A673 (cell line): ENCODE data around the gene CEBPE. TPM values are rescaled to one million over a fixed set of nuclear protein-coding genes. Genes with fewer than 3 reads are reported as not detected.

Experiments used
- BruUV-seq: library from RNA; stranded (reverse); fragments of 400-500 nt; replicated peaks from 2 replicates; lab custom pipeline; 2021; lab: Mats Ljungman, UMichigan
- CTCF ChIA-PET: fragments of 300-600 bp; sonication (Branson Sonifier 250); formaldehyde crosslinking; loops from one replicate; lab custom pipeline; 2022; ENCODE audit warnings: antibody characterized with exemption; lab: Charles Lee
- POLR2A ChIA-PET: fragments of 300-600 bp; sonication (Branson Sonifier 250); formaldehyde crosslinking; loops from one replicate; lab custom pipeline; 2022; ENCODE audit warnings: antibody characterized with exemption; ENCODE audit not compliant: low non-redundant PET; lab: Charles Lee
- DNase-seq: peaks from one replicate; pipeline ENCODE4 v3.0.0-alpha.2; 2015; ENCODE audit warnings: low spot score
- H3K27ac ChIP-seq: fragments of 200-600 bp; sonication (generic); 2 replicates; pipeline ENCODE4 v1.5.1; 2016; ENCODE audit warnings: mixed run types, low read depth, mild to moderate bottlenecking, mixed read lengths, antibody characterized with exemption, low read length; ENCODE audit not compliant: poor library complexity, severe bottlenecking
- H3K27me3 ChIP-seq: fragments of 200-600 bp; sonication (generic); replicated peaks from 2 replicates; pipeline ENCODE4 v1.6.1; 2017; ENCODE audit warnings: mixed run types, low read depth, mild to moderate bottlenecking, mixed read lengths, antibody characterized with exemption, low read length; ENCODE audit not compliant: insufficient read depth, poor library complexity
- H3K36me3 ChIP-seq: fragments of 200-600 bp; sonication (generic); 2 replicates; pipeline ENCODE4 v1.6.1; 2016; ENCODE audit warnings: mixed run types, mild to moderate bottlenecking, mixed read lengths, antibody characterized with exemption, low read length; ENCODE audit not compliant: insufficient read depth, poor library complexity, severe bottlenecking
- H3K4me1 ChIP-seq: fragments of 200-600 bp; sonication (generic); 2 replicates; pipeline ENCODE4 v1.6.1; 2017; ENCODE audit warnings: mixed run types, mild to moderate bottlenecking, mixed read lengths, antibody characterized with exemption, low read length; ENCODE audit not compliant: insufficient read depth, poor library complexity, severe bottlenecking
- H3K4me3 ChIP-seq: fragments of 200-600 bp; sonication (generic); 2 replicates; pipeline ENCODE4 v1.5.1; 2016; ENCODE audit warnings: low read depth, mixed run types, mild to moderate bottlenecking, mixed read lengths, low read length; ENCODE audit not compliant: poor library complexity, severe bottlenecking
- H3K9me3 ChIP-seq: fragments of 200-600 bp; sonication (generic); 2 replicates; pipeline ENCODE4 v1.6.1; 2016; ENCODE audit warnings: mixed run types, low read depth, mild to moderate bottlenecking, mixed read lengths, antibody characterized with exemption, low read length; ENCODE audit not compliant: poor library complexity, severe bottlenecking
- CTCF ChIP-seq: fragments of 300-800, 200-600 bp; sonication (generic); conservative IDR thresholded peaks from 2 replicates; pipeline ENCODE4 v1.5.1; 2017; ENCODE audit warnings: low read depth, mild to moderate bottlenecking, antibody characterized with exemption, low read length, moderate library complexity, mixed read lengths
- EZH2 ChIP-seq: fragments of 200-600 bp; sonication (generic); IDR thresholded peaks from 2 replicates; pipeline ENCODE4 v1.6.1; 2017; ENCODE audit warnings: borderline replicate concordance, low read depth, mild to moderate bottlenecking, mixed read lengths, antibody characterized with exemption, low read length; ENCODE audit not compliant: poor library complexity, severe bottlenecking
- intact Hi-C: fragments of 100-400 bp; cut with micrococcal nuclease; formaldehyde crosslinking; loops from one replicate; pipeline ENCODE4 v1.10.0; 2022; ENCODE audit not compliant: unreplicated experiment
- total RNA-seq: library from RNA; stranded (reverse); gene quantifications from 2 replicates; pipeline ENCODE4 v1.2.3, GENCODE V29; 2021

CEBPE gene
- total RNA-seq, 1 experiment from 2014 or later = not detected

- H3K9me3 ChIP-seq = no peaks in the 10 kb centered on the region
- H3K27me3 ChIP-seq = peaks cover 13% of the 10 kb centered on the region
- no peak overlapping the region for H3K4me3 ChIP-seq
- no peak overlapping the region for H3K27ac ChIP-seq
- no peak for TF ChIP-seq CTCF
- TF ChIP-seq EZH2 = no peak
- POLR2A ChIA-PET = no interaction called here
- CTCF ChIA-PET = interaction anchor here (0.6 kb wide), 1 partner anchor 119 kb away, joined by 5 read pairs; no protein-coding TSS in a partner anchor
- no TSS peak for BruUV-seq
- no peaks in the 10 kb centered on the region for H3K36me3 ChIP-seq
- intact Hi-C loops = no loop called here
- DNase-seq = no peak
- no peaks in the 10 kb centered on the region for H3K4me1 ChIP-seq
Observed at GRCh38 chr14:23113431-23114119, 5.5 kb downstream of the CEBPE start.

- CTCF ChIA-PET = interaction anchor here (0.6 to 2.4 kb wide), 2 partner anchors 8 to 41 kb away, joined by 3 to 11 read pairs; no protein-coding TSS in a partner anchor
- no peaks in the 10 kb centered on the region for H3K4me1 ChIP-seq
- intact Hi-C loops = no loop called here
- no peaks in the 10 kb centered on the region for H3K36me3 ChIP-seq
- H3K27me3 ChIP-seq = peaks cover 13% of the 10 kb centered on the region
- H3K9me3 ChIP-seq = no peaks in the 10 kb centered on the region
- TF ChIP-seq CTCF (no peak), EZH2 (no peak)
- no peak overlapping the region for H3K4me3 ChIP-seq
- no peak for DNase-seq
- no TSS peak for BruUV-seq
- POLR2A ChIA-PET = no interaction called here
- no peak overlapping the region for H3K27ac ChIP-seq
Observed at GRCh38 chr14:23112359-23113178, 6.5 kb downstream of the CEBPE start.

GRCh38 chr14:23110579-23111365, 8.3 kb downstream of the CEBPE start:
- Histone ChIP-seq H3K36me3 (no peaks in the 10 kb centered on the region), H3K4me3 (no peak overlapping the region), H3K9me3 (no peaks in the 10 kb centered on the region), H3K27me3 (peaks cover 13% of the 10 kb centered on the region), H3K4me1 (no peaks in the 10 kb centered on the region), H3K27ac (no peak overlapping the region)
- ChIA-PET POLR2A (no interaction called here), CTCF (interaction anchor here (2.4 kb wide), 1 partner anchor 10 kb away, joined by 11 read pairs; no protein-coding TSS in a partner anchor)
- intact Hi-C loops = no loop called here
- no peak for TF ChIP-seq EZH2
- TF ChIP-seq CTCF = no peak
- no TSS peak for BruUV-seq
- no peak for DNase-seq
